Esophagus squamous epithelium (tissue), 5 donors: Measurements from ENCODE around the gene IFI6. TPM values are rescaled to one million over a fixed set of nuclear protein-coding genes. Genes with fewer than 3 reads are reported as not detected.

Experiments
- DNase-seq: peaks from one replicate; lab custom pipeline; 2025; lab: John Stamatoyannopoulos, UW
- H3K27ac ChIP-seq, 4 donors: fragments of 200-600 bp; sonication (generic); one replicate each; pipeline ENCODE4 v1.5.1; 2016 to 2019; ENCODE audit warnings: mild to moderate bottlenecking in 1 of 4
- H3K27me3 ChIP-seq, 4 donors: fragments of 200-600 bp; sonication (generic); 1 replicate in 3 of 4; 2 replicates in 1 of 4; pipeline versions ENCODE4 v1.5.1 to v1.6.0; 2017 to 2021; ENCODE audit warnings: antibody characterized with exemption in 1 of 4
- H3K36me3 ChIP-seq, 3 donors: fragments of 200-600 bp; sonication (generic); one replicate each; pipeline ENCODE4 v1.5.1; 2016 to 2019
- H3K4me1 ChIP-seq, 3 donors: fragments of 200-600 bp; sonication (generic); one replicate each; pipeline ENCODE4 v1.5.1; 2017 to 2019
- H3K4me3 ChIP-seq, 4 donors: fragments of 200-600 bp; sonication (generic); 1 replicate in 3 of 4; 2 replicates in 1 of 4; pipeline ENCODE4 v1.5.1; 2016 to 2019; ENCODE audit warnings: mild to moderate bottlenecking in 2 of 4, moderate library complexity in 1 of 4
- H3K9me3 ChIP-seq, 3 donors: fragments of 200-600 bp; sonication (generic); one replicate each; pipeline ENCODE4 v1.5.1; 2016 to 2019
- CTCF ChIP-seq, 6 experiments: fragments of 450-650 bp in 4 of 6; fragments of 200-600 bp in 2 of 6; sonication (generic) in 2 of 6; IDR thresholded peaks; one replicate each; pipeline ENCODE4 v1.5.1; 2016 to 2019; ENCODE audit warnings: antibody characterized with exemption in 6 of 6, mild to moderate bottlenecking in 4 of 6, moderate library complexity in 4 of 6
- POLR2A ChIP-seq, 4 donors: fragments of 450-650 bp; IDR thresholded peaks; one replicate each; pipeline ENCODE4 v1.6.1; 2017; ENCODE audit warnings: antibody characterized with exemption in 4 of 4, mild to moderate bottlenecking in 4 of 4, moderate library complexity in 3 of 4
- WGBS, 2 donors: methylation state at CpG; one replicate each; pipeline ENCODE4 v1.1.5; 2018; 5-methylcytosine and 5-hydroxymethylcytosine counted together
- intact Hi-C: fragments of 100-400 bp; cut with DNase I; formaldehyde crosslinking; loops from one replicate; pipeline ENCODE4 v1.15.0; 2022
- total RNA-seq, 4 donors: library from RNA; depleted of rRNA; stranded (reverse); fragments of >200 nt; gene quantifications; one replicate each; pipeline ENCODE4 v1.1.0, GENCODE V29; 2016
- donor health status: DM: yes; HTN: yes; CAD: no.

Gene IFI6
- total RNA-seq, 4 donors from 2014 or later = 4.0 to 194 (median 13.6) TPM

GRCh38 chr1:27661412-27662075 is 10.4 kb downstream of the IFI6 start:
- H3K27ac ChIP-seq = peak overlapping the region in 1 of 4 donors; percentile 86
- no peaks in the 10 kb centered on the region for H3K9me3 ChIP-seq
- no peak for TF ChIP-seq CTCF (IDR thresholded peaks at IDR 0.05)
- TF ChIP-seq POLR2A (IDR thresholded peaks at IDR 0.05) = no peak
- 93 to 94% methylated on average over 3 to 8 of the region's 8 CpGs for WGBS, 2 donors
- H3K4me1 ChIP-seq = peaks cover 30 to 58% (median 37%) of the 10 kb centered on the region in 3 donors
- intact Hi-C loops = loop anchor here (2.0 to 10.0 kb wide), 2 partner anchors 51 to 267 kb away; partner anchors contain the start of gene GPR3
- no peaks in the 10 kb centered on the region for H3K36me3 ChIP-seq
- no peak overlapping the region for H3K4me3 ChIP-seq
- no peak for DNase-seq
- H3K27me3 ChIP-seq = no peaks in the 10 kb centered on the region

- TF ChIP-seq POLR2A (IDR thresholded peaks at IDR 0.05) = no peak
- peak in 2 of 6 experiments; percentile 1 to 3 for TF ChIP-seq CTCF (IDR thresholded peaks at IDR 0.05)
- no peak for DNase-seq
- Histone ChIP-seq H3K27ac (peak overlapping the region; percentile 86 to 99 (median 95)), H3K4me1 (peaks cover 40 to 70% (median 48%) of the 10 kb centered on the region in 3 donors), H3K9me3 (no peaks in the 10 kb centered on the region), H3K4me3 (peak overlapping the region; percentile 50 to 89 (median 64)), H3K27me3 (no peaks in the 10 kb centered on the region), H3K36me3 (no peaks in the 10 kb centered on the region)
- WGBS, 2 donors = 38 to 48% methylated on average over 10 of the region's 10 CpGs
- intact Hi-C loops = loop anchor here (10.0 kb wide), 1 partner anchor 266 kb away; the partner anchor contains the start of gene GPR3
These were observed 11.6 kb downstream of the IFI6 start for GRCh38 chr1:27660300-27660835.

- Histone ChIP-seq H3K4me1 (peaks cover 40 to 72% (median 49%) of the 10 kb centered on the region in 3 donors), H3K4me3 (peak overlapping the region; percentile 50 to 89 (median 64)), H3K36me3 (no peaks in the 10 kb centered on the region), H3K27me3 (no peaks in the 10 kb centered on the region), H3K9me3 (no peaks in the 10 kb centered on the region), H3K27ac (peak overlapping the region; percentile 86 to 99 (median 95))
- 10 to 38% methylated on average over 10 to 28 of the region's 78 CpGs for WGBS, 2 donors
- TF ChIP-seq POLR2A (IDR thresholded peaks at IDR 0.05) (peak in 2 of 4 donors; percentile 43 to 69), CTCF (IDR thresholded peaks at IDR 0.05) (peak in 1 of 6 experiments; percentile 23)
- intact Hi-C loops = loop anchor here (10.0 kb wide), 1 partner anchor 265 kb away; the partner anchor contains the start of gene GPR3
- peak; percentile 71 for DNase-seq
These were observed 12.3 kb downstream of the IFI6 start for GRCh38 chr1:27659497-27660299.

- H3K4me3 ChIP-seq = peak overlapping the region in 2 of 4 donors; percentile 74 to 89
- intact Hi-C loops = no loop called here
- 20 to 28% methylated on average over 6 to 7 of the region's 7 CpGs for WGBS, 2 donors
- no peaks in the 10 kb centered on the region for H3K9me3 ChIP-seq
- H3K27ac ChIP-seq = peak overlapping the region; percentile 86 to 99 (median 95)
- peaks cover 40 to 65% (median 43%) of the 10 kb centered on the region in 3 donors for H3K4me1 ChIP-seq
- H3K27me3 ChIP-seq = no peaks in the 10 kb centered on the region
- H3K36me3 ChIP-seq = no peaks in the 10 kb centered on the region
- no peak for TF ChIP-seq CTCF (IDR thresholded peaks at IDR 0.05)
- TF ChIP-seq POLR2A (IDR thresholded peaks at IDR 0.05) = no peak
- no peak for DNase-seq
These were observed 13.0 kb downstream of the IFI6 start for GRCh38 chr1:27658951-27659496.
